ENCODE measurements around the gene BTG2. TPM values are rescaled to one million over a fixed set of nuclear protein-coding genes. Genes with fewer than 3 reads are reported as not detected.
"Not testable (repeated sequence)": the region's sequence is repeated elsewhere in the genome, so short reads cannot be mapped to it uniquely, and the experiment has no call there.

Gene BTG2
- 2.9 and 4.1 TPM in 2 replicates for total RNA-seq (2021)
- long read RNA-seq, partial matches to known transcripts, result 0 of 4 reads
- long read RNA-seq, other reads (novel, unspliced or antisense), result 1 of 4 reads

- Histone ChIP-seq H3K4me2 (ENCODE audit: insufficient read depth, insufficient read length, low read length) (peak within 1 kb of the TSS; percentile 54), H3T11ph (ENCODE audit: low read length) (no peak within 1 kb of the TSS), H3K56ac (ENCODE audit: insufficient read length, low read depth, low read length) (no peak within 1 kb of the TSS), H4K91ac (ENCODE audit: insufficient read length, low read depth, low read length) (no peak within 1 kb of the TSS), H2BK5ac (ENCODE audit: insufficient read length, low read length) (no peak within 1 kb of the TSS), H3K27me3 (ENCODE audit: insufficient read depth, low read length) (peaks cover 80% of the 10 kb centered on the region), H3K4me1 (ENCODE audit: insufficient read depth, low read length) (peaks cover 10% of the 10 kb centered on the region), H3K18ac (ENCODE audit: insufficient read length, low read depth, low read length) (peak within 1 kb of the TSS; percentile 94), H3K4ac (ENCODE audit: low read depth, low read length) (no peak within 1 kb of the TSS), H4K8ac (replicated peaks; ENCODE audit: insufficient read length, low read depth, low read length) (no peak within 1 kb of the TSS), H3K23ac (ENCODE audit: insufficient read length, low read depth, low read length) (no peak within 1 kb of the TSS), H3K27ac (ENCODE audit: insufficient read length, low read depth, low read length) (no peak within 1 kb of the TSS), H3K9me3 (ENCODE audit: control insufficient read depth, low read depth, low read length) (no peaks in the 10 kb centered on the region), H3K79me2 (ENCODE audit: insufficient read depth, low read length) (no peaks in the 10 kb centered on the region), H2BK12ac (ENCODE audit: insufficient read length, low read depth, low read length) (no peak within 1 kb of the TSS), H3K14ac (ENCODE audit: insufficient read depth, low read length) (peak within 1 kb of the TSS; percentile 93), H2AK5ac (ENCODE audit: insufficient read length, low read length) (no peak within 1 kb of the TSS), H3K9ac (ENCODE audit: extremely low read depth, insufficient read length, low read length) (peak within 1 kb of the TSS; percentile 50), H4K20me1 (ENCODE audit: control insufficient read depth, insufficient read depth, insufficient read length) (no peaks in the 10 kb centered on the region), H3K23me2 (ENCODE audit: insufficient read length, low read depth, low read length, poor library complexity, severe bottlenecking) (peaks cover 13% of the 10 kb centered on the region), H4K5ac (ENCODE audit: insufficient read length, low read depth, low read length) (no peak within 1 kb of the TSS), H2AFZ (ENCODE audit: low read length) (peak within 1 kb of the TSS; percentile 0), H2BK120ac (ENCODE audit: low read depth, low read length, poor library complexity, severe bottlenecking) (no peak within 1 kb of the TSS), H2BK20ac (ENCODE audit: low read depth, low read length, poor library complexity, severe bottlenecking) (no peak within 1 kb of the TSS), H3K79me1 (ENCODE audit: insufficient read depth, low read depth, low read length, poor library complexity, severe bottlenecking) (no peaks in the 10 kb centered on the region), H2BK15ac (ENCODE audit: low read depth, low read length) (no peak within 1 kb of the TSS)
- Mint-ChIP-seq H3K4me3 (peak within 1 kb of the TSS; percentile 72 to 81), H3K9me3 (no peaks in the 10 kb centered on the region; a peak in 1 of 5 replicates), H3K27me3 (ENCODE audit: low read depth) (peaks cover 98% of the 10 kb centered on the region), H3K36me3 (ENCODE audit: insufficient read depth in 1 of 3, low read depth in 3 of 3) (peaks cover 0 to 3% (median 0%) of the 10 kb centered on the region in 3 experiments; a peak in 2 of 7 replicates), H3K4me1 (peaks cover 44 to 52% of the 10 kb centered on the region in 2 experiments), H3K27ac (peak within 1 kb of the TSS in 1 of 3 experiments; percentile 50; a peak in 2 of 7 replicates)
- peak; percentile 94 for DNase-seq
- no peak for TF ChIP-seq CTCF (conservative IDR thresholded peaks at IDR 0.05)
- WGBS (ENCODE audit: extremely low coverage, insufficient read length, low lambda C conversion rate), result no CpG with 5 or more reads among the region's 79 CpGs
Measured at GRCh38 chr1:203304919-203305808, at the start of gene BTG2. Gene BTG2 (plus strand): TSS chr1:203305519. CDS start chr1:203305607, 88 bp downstream.

- H3K4me1 Mint-ChIP-seq, result not testable (repeated sequence)
Measured at GRCh38 chr1:203256636-203257035, 48.7 kb upstream of the BTG2 start.

More at GRCh38 chr1:203256636-203257035, 48.7 kb upstream of the BTG2 start:
- H3K27me3 ChIP-seq (ENCODE audit: insufficient read depth, low read length); H3K23ac ChIP-seq (ENCODE audit: insufficient read length, low read depth, low read length); H3K9me3 ChIP-seq (ENCODE audit: control insufficient read depth, low read depth, low read length); H3K4ac ChIP-seq (ENCODE audit: low read depth, low read length); H2BK120ac ChIP-seq (ENCODE audit: low read depth, low read length, poor library complexity, severe bottlenecking); H4K5ac ChIP-seq (ENCODE audit: insufficient read length, low read depth, low read length); H3K4me1 ChIP-seq (ENCODE audit: insufficient read depth, low read length); H2BK12ac ChIP-seq (ENCODE audit: insufficient read length, low read depth, low read length); H2BK5ac ChIP-seq (ENCODE audit: insufficient read length, low read length); H3T11ph ChIP-seq (ENCODE audit: low read length); H4K8ac ChIP-seq (replicated peaks; ENCODE audit: insufficient read length, low read depth, low read length); H3K79me2 ChIP-seq (ENCODE audit: insufficient read depth, low read length); H4K20me1 ChIP-seq (ENCODE audit: control insufficient read depth, insufficient read depth, insufficient read length); H4K91ac ChIP-seq (ENCODE audit: insufficient read length, low read depth, low read length); H2AFZ ChIP-seq (ENCODE audit: low read length); H3K9ac ChIP-seq (ENCODE audit: extremely low read depth, insufficient read length, low read length); H3K4me3 Mint-ChIP-seq; H3K36me3 Mint-ChIP-seq (ENCODE audit: insufficient read depth in 1 of 3, low read depth in 3 of 3); H3K18ac ChIP-seq (ENCODE audit: insufficient read length, low read depth, low read length); H3K27ac ChIP-seq (ENCODE audit: insufficient read length, low read depth, low read length); H3K79me1 ChIP-seq (ENCODE audit: insufficient read depth, low read depth, low read length, poor library complexity, severe bottlenecking); H3K27ac Mint-ChIP-seq; H2BK15ac ChIP-seq (ENCODE audit: low read depth, low read length); H3K56ac ChIP-seq (ENCODE audit: insufficient read length, low read depth, low read length); H3K14ac ChIP-seq (ENCODE audit: insufficient read depth, low read length); DNase-seq; H2AK5ac ChIP-seq (ENCODE audit: insufficient read length, low read length); H3K23me2 ChIP-seq (ENCODE audit: insufficient read length, low read depth, low read length, poor library complexity, severe bottlenecking); H3K4me2 ChIP-seq (ENCODE audit: insufficient read depth, insufficient read length, low read length); H2BK20ac ChIP-seq (ENCODE audit: low read depth, low read length, poor library complexity, severe bottlenecking): not testable (repeated sequence)
- H3K27me3 Mint-ChIP-seq (ENCODE audit: low read depth), result peaks cover 68% of the 10 kb centered on the region
- no CpG with 5 or more reads among the region's 9 CpGs for WGBS (ENCODE audit: extremely low coverage, insufficient read length, low lambda C conversion rate)
- peaks cover 16 to 22% of the 10 kb centered on the region in 2 experiments for H3K9me3 Mint-ChIP-seq
